PC-3 (cell line): Measurements from ENCODE around the gene EPC1. TPM values are rescaled to one million over a fixed set of nuclear protein-coding genes. Genes with fewer than 3 reads are reported as not detected.

Experiments
- ATAC-seq: fragments of 200-7000 bp; cut with Tn5 transposase; 2 replicates; pipeline ENCODE4 v1.9.1; 2020; ENCODE audit warnings: mild to moderate bottlenecking, moderate library complexity
- BruUV-seq: library from RNA; stranded (reverse); fragments of 400-500 nt; replicated peaks from 2 replicates; lab custom pipeline; 2021; lab: Mats Ljungman, UMichigan
- CTCF ChIA-PET: fragments of 300-600 bp; sonication (Branson Sonifier 250); formaldehyde crosslinking; loops from one replicate; lab custom pipeline; 2022; ENCODE audit warnings: antibody characterized with exemption; lab: Charles Lee
- POLR2A ChIA-PET: fragments of 300-600 bp; sonication (Branson Sonifier 250); formaldehyde crosslinking; loops from one replicate; lab custom pipeline; 2022; ENCODE audit warnings: antibody characterized with exemption; ENCODE audit not compliant: unreplicated experiment; lab: Charles Lee
- DNase-seq: peaks from one replicate; pipeline ENCODE4 v3.0.0-alpha.2; 2015
- H2AFZ ChIP-seq: fragments of 300-600 bp; sonication (generic); 2 replicates; pipeline ENCODE4 v1.6.0; 2016; ENCODE audit warnings: antibody characterized with exemption, low read length
- H3F3A ChIP-seq: fragments of 300-600 bp; sonication (generic); one replicate; pipeline ENCODE4 v1.6.0; 2017; ENCODE audit warnings: antibody characterized with exemption, low read length, control low read depth, mild to moderate bottlenecking; ENCODE audit not compliant: unreplicated experiment
- H3K27ac ChIP-seq: fragments of 300-600 bp; sonication (generic); 2 replicates; pipeline ENCODE4 v1.5.1; 2016; ENCODE audit warnings: mild to moderate bottlenecking, low read length
- H3K27me3 ChIP-seq: fragments of 300-600 bp; sonication (generic); 2 replicates; pipeline ENCODE4 v1.6.1; 2016; ENCODE audit warnings: low read length, mixed read lengths
- H3K36me3 ChIP-seq: fragments of 300-600 bp; sonication (generic); 2 replicates; pipeline ENCODE4 v1.6.1; 2016; ENCODE audit warnings: low read depth, mixed run types, low read length, mixed read lengths
- H3K4me1 ChIP-seq: fragments of 300-600 bp; sonication (generic); 2 replicates; pipeline ENCODE4 v1.5.1; 2016; ENCODE audit warnings: low read length; ENCODE audit not compliant: insufficient read depth
- H3K4me2 ChIP-seq: fragments of 300-600 bp; sonication (generic); 2 replicates; pipeline ENCODE4 v1.6.0; 2016; ENCODE audit warnings: low read length
- H3K4me3 ChIP-seq: fragments of 300-600 bp; sonication (generic); 2 replicates; pipeline ENCODE4 v1.5.1; 2016; ENCODE audit warnings: mild to moderate bottlenecking, low read length, mixed read lengths
- H3K79me2 ChIP-seq: fragments of 300-600 bp; sonication (generic); 2 replicates; pipeline ENCODE4 v1.6.1; 2017; ENCODE audit warnings: low read length, mixed read lengths
- H3K9ac ChIP-seq: fragments of 300-600 bp; sonication (generic); 2 replicates; pipeline ENCODE4 v1.6.0; 2016; ENCODE audit warnings: mild to moderate bottlenecking, low read length
- H3K9me2 ChIP-seq: fragments of 300-600 bp; sonication (generic); replicated peaks from 2 replicates; pipeline ENCODE4 v1.6.1; 2016; ENCODE audit warnings: mixed run types, low read length, mixed read lengths
- H3K9me3 ChIP-seq: fragments of 300-600 bp; sonication (generic); 2 replicates; pipeline ENCODE4 v1.6.1; 2016; ENCODE audit warnings: low read length, mixed read lengths
- H4K20me1 ChIP-seq: fragments of 300-600 bp; sonication (generic); 2 replicates; pipeline ENCODE4 v1.6.1; 2016; ENCODE audit warnings: low read length, mixed read lengths
- CTCF ChIP-seq: fragments of 300-600 bp; sonication (generic); conservative IDR thresholded peaks from 2 replicates; pipeline ENCODE4 v1.5.1; 2017; ENCODE audit warnings: antibody characterized with exemption, low read depth, mild to moderate bottlenecking, low read length
- EZH2 ChIP-seq: fragments of 300-600 bp; sonication (generic); IDR thresholded peaks from one replicate; pipeline ENCODE4 v1.6.1; 2017; ENCODE audit warnings: antibody characterized with exemption, mild to moderate bottlenecking, low read length; ENCODE audit not compliant: unreplicated experiment
- EZH2phosphoT487 ChIP-seq: fragments of 300-600 bp; sonication (generic); IDR thresholded peaks from 2 replicates; pipeline ENCODE4 v1.6.1; 2018; ENCODE audit warnings: mild to moderate bottlenecking, antibody characterized with exemption, low read length, borderline replicate concordance
- intact Hi-C: fragments of 100-400 bp; cut with micrococcal nuclease; formaldehyde crosslinking; loops from 2 replicates; pipeline ENCODE4 v1.9.0; 2023
- total RNA-seq: library from RNA; depleted of rRNA; stranded (reverse); fragments of >200 nt; gene quantifications from 2 replicates; pipeline ENCODE4 v1.2.3, GENCODE V29; 2014

EPC1 gene
- total RNA-seq, 1 experiment from 2014 or later: 72.7 TPM

DNA sequence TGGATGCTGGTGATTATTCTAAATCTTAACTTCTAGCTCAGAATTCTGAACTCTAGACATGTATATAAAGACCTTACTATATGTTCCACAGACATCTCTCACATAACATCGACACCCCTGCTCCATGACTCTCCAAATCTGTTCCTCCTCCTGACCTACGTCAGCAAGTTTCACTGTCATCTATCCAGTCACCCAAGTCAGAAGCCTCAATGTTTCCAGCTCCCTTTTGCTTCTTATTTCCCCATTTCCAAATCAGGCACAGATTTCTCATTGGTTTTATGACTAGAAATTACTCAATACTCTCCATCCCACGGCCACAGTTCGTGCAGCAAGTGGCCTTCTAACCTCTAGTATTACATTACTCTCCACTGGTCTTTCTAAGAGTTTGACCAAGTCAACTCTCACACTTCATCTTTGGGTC is 28.5 kb downstream of the EPC1 start:
- H3K9ac ChIP-seq: no peak overlapping the region
- BruUV-seq: no TSS peak
- no peak for TF ChIP-seq CTCF
- TF ChIP-seq EZH2: no peak
- TF ChIP-seq EZH2phosphoT487: no peak
- no peak overlapping the region for H3K4me3 ChIP-seq
- H3K9me2 ChIP-seq: no peaks in the 10 kb centered on the region
- H3F3A ChIP-seq: no peaks in the 10 kb centered on the region
- no peak overlapping the region for H3K27ac ChIP-seq
- peaks cover 41% of the 10 kb centered on the region for H3K36me3 ChIP-seq
- H4K20me1 ChIP-seq: peaks cover 42% of the 10 kb centered on the region
- no peak for ATAC-seq
- peaks cover 98% of the 10 kb centered on the region for H3K79me2 ChIP-seq
- H2AFZ ChIP-seq: no peak overlapping the region
- ChIA-PET CTCF (interaction anchor here (0.6 kb wide), 1 partner anchor 63 kb away, joined by 4 read pairs; no protein-coding TSS in a partner anchor), POLR2A (no interaction called here)
- no peaks in the 10 kb centered on the region for H3K9me3 ChIP-seq
- H3K27me3 ChIP-seq: no peaks in the 10 kb centered on the region
- no peaks in the 10 kb centered on the region for H3K4me1 ChIP-seq
- no peak overlapping the region for H3K4me2 ChIP-seq
- intact Hi-C loops: loop anchor here (1.0 to 2.0 kb wide), 2 partner anchors 11 to 48 kb away; no protein-coding TSS in a partner anchor
- DNase-seq: no peak

DNA sequence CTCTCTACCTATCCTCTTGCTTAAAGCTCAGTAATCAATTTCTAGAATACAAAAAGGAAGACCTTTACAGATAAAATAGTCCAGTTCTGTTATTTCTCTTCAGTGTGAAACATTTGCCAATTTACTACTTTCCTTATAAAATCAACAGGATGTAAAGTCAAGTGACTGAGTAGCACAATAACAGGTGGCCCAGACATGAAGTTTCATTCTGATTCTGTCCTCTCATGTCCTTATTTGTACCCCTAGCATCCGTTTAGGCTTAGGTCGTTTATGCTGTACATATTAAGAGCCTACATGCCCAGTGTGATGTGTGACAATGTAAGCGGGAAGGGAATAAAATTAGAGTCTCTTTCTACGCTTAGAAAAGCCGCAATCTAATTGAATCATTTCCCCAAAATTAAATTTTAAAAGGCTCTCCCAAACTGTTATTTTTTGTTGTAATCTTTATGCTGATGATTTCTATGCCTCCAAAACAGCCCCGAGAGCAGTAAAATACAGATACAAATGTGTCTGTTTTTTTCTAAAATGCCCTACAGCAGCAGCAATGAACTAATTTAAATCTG is 29.1 kb downstream of the EPC1 start:
- TF ChIP-seq EZH2: no peak
- Histone ChIP-seq H3K27me3 (no peaks in the 10 kb centered on the region), H3K9ac (no peak overlapping the region), H3K4me1 (no peaks in the 10 kb centered on the region), H3K4me3 (no peak overlapping the region), H4K20me1 (peaks cover 47% of the 10 kb centered on the region), H3K27ac (no peak overlapping the region), H3K9me2 (no peaks in the 10 kb centered on the region), H3F3A (no peaks in the 10 kb centered on the region), H3K36me3 (peaks cover 43% of the 10 kb centered on the region), H3K9me3 (no peaks in the 10 kb centered on the region), H2AFZ (no peak overlapping the region), H3K79me2 (peaks cover 98% of the 10 kb centered on the region), H3K4me2 (no peak overlapping the region)
- no TSS peak for BruUV-seq
- ATAC-seq: no peak
- no peak for DNase-seq
- intact Hi-C loops: loop anchor here (1.0 to 2.0 kb wide), 2 partner anchors 11 to 49 kb away; no protein-coding TSS in a partner anchor
- CTCF ChIA-PET: no interaction called here
- POLR2A ChIA-PET: no interaction called here

- Histone ChIP-seq H3K4me2 (no peak overlapping the region), H3K36me3 (peaks cover 30% of the 10 kb centered on the region; the same call in 1 of the 2 replicates), H3K4me1 (no peaks in the 10 kb centered on the region), H3F3A (no peaks in the 10 kb centered on the region), H2AFZ (no peak overlapping the region), H3K9ac (no peak overlapping the region), H3K4me3 (no peak overlapping the region), H4K20me1 (peaks cover 37% of the 10 kb centered on the region), H3K27me3 (no peaks in the 10 kb centered on the region), H3K79me2 (peaks cover 96% of the 10 kb centered on the region), H3K9me2 (no peaks in the 10 kb centered on the region), H3K27ac (no peak overlapping the region), H3K9me3 (no peaks in the 10 kb centered on the region)
- DNase-seq (no peak), ATAC-seq (no peak)
- ChIA-PET POLR2A (interaction anchor here (0.5 to 0.7 kb wide), 2 partner anchors 42 to 60 kb away, joined by 4 to 7 read pairs; no protein-coding TSS in a partner anchor), CTCF (no interaction called here)
- intact Hi-C loops: no loop called here
- BruUV-seq: no TSS peak
- TF ChIP-seq CTCF (no peak), EZH2 (no peak), EZH2phosphoT487 (no peak)
These were observed 31.5 kb downstream of the EPC1 start for GRCh38 chr10:32315424-32315823.
